DMS153 treated with DMSO at 0.1 percent for 48 hours (cell line): Measurements from ENCODE around the gene CTSE.
"Not testable (repeated sequence)": the region's sequence is repeated elsewhere in the genome, so short reads cannot be mapped to it uniquely, and the experiment has no call there.

ENCODE experiments used
- DNase-seq: peaks from one replicate; lab custom pipeline; 2025; ENCODE audit not compliant: unreplicated experiment; lab: John Stamatoyannopoulos, UW

The CTSE gene

GRCh38 chr1:206020393-206021007 is 3.2 kb downstream of the CTSE start:
- DNase-seq: no peak

GRCh38 chr1:206015071-206015470 is 8.6 kb downstream of the CTSE start:
- DNase-seq: no peak

GRCh38 chr1:206014601-206015000 is 9.1 kb downstream of the CTSE start:
- no peak for DNase-seq

- DNase-seq: no peak
These were observed 10.5 kb downstream of the CTSE start for GRCh38 chr1:206013026-206013795.

- no peak for DNase-seq
These were observed 11.4 kb downstream of the CTSE start for GRCh38 chr1:206012086-206012859.

GRCh38 chr1:206011057-206011456 is 12.6 kb downstream of the CTSE start:
- no peak for DNase-seq

- no peak for DNase-seq
These were observed 13.6 kb downstream of the CTSE start for GRCh38 chr1:206010060-206010459.

GRCh38 chr1:206006946-206007345 is 16.7 kb downstream of the CTSE start:
- no peak for DNase-seq

GRCh38 chr1:206005778-206006180 is 17.9 kb downstream of the CTSE start:
- DNase-seq: no peak

GRCh38 chr1:206005234-206005633 is 18.5 kb downstream of the CTSE start:
- no peak for DNase-seq

GRCh38 chr1:206004826-206005225 is 18.9 kb downstream of the CTSE start:
- DNase-seq: no peak

- no peak for DNase-seq
These were observed 19.6 kb downstream of the CTSE start for GRCh38 chr1:206003854-206004800.

GRCh38 chr1:206002871-206003801 is 20.6 kb downstream of the CTSE start, which contains the start of gene RAB7B:
Gene RAB7B (minus strand): TSS chr1:206003395. CDS start chr1:205994135, 9,260 bp downstream.
- no peak for DNase-seq

- no peak for DNase-seq
These were observed 21.5 kb downstream of the CTSE start for GRCh38 chr1:206002160-206002559.

GRCh38 chr1:206001476-206001888 is 22.2 kb downstream of the CTSE start:
- DNase-seq: no peak

- no peak for DNase-seq
These were observed 22.9 kb downstream of the CTSE start for GRCh38 chr1:206000641-206001339.

GRCh38 chr1:205998457-205999241 is 25.0 kb downstream of the CTSE start:
- no peak for DNase-seq

GRCh38 chr1:205996641-205997040 is 27.1 kb downstream of the CTSE start:
- DNase-seq: not testable (repeated sequence)
